ENCODE results near the gene BLOC1S1. TPM values are rescaled to one million over a fixed set of nuclear protein-coding genes. Genes with fewer than 3 reads are reported as not detected.

BLOC1S1 gene
- 103 TPM for polyA plus RNA-seq (ENCODE audit: insufficient read length)

DNA sequence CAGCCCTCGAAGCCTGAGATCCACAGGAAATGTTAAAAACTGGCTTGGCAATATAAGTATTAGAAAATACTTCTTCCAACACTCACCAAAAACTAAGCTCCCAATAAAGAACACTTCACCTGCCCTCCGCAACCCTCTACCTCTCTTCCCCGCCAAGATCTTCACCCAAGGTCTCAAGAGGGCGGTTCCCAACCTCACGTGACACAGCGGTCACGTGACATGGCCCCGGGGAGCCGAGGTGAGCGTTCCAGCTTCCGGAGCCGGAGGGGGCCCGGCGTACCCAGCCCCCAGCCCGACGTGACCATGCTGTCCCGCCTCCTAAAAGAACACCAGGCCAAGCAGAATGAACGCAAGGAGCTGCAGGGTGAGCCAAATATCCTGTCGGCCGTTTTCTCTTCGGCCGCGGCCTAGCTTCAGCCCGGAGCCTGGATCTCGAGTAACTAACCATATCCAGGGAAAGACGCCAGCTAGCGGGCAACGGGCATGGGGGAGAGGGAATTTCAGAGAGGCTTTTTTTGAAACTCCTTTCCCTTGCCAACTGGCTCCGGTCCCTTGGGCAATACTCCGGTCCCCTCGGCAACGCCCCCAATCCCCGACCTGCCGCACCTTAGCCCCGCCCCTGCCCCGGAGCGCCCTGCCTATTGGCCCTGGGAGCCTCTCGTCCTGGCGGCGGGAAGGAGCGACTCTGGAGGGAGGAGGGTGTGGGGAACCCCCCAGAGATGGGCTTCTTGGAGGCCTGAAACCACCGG lies at the start of gene BLOC1S1:
Gene BLOC1S1 (plus strand): TSS at position 214 of the 749 bp plus-strand sequence. CDS start 6 bp downstream, at position 220.
- DNase-seq (ENCODE audit: low read depth): peak; percentile 83

DNA sequence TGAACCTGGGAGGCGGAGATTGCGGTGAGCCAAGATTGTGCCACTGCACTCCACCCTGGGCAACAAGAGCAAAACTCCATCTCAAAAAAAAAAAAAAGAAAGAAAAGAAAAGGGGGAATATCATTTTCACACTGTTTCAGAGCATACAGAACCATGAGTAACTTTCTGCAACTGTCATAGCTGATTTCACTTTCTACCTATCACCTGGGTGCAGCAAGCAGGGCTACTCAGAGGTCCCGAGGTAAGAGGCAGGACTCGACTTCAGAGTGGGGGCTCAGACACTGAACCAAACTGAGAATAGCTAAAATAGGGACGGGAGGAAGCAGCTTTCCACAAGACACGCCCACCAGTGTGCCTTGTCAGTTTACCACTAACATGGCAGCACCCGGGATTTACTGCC lies 49.3 kb upstream of the BLOC1S1 start:
- DNase-seq (ENCODE audit: low read depth): no peak

DNA sequence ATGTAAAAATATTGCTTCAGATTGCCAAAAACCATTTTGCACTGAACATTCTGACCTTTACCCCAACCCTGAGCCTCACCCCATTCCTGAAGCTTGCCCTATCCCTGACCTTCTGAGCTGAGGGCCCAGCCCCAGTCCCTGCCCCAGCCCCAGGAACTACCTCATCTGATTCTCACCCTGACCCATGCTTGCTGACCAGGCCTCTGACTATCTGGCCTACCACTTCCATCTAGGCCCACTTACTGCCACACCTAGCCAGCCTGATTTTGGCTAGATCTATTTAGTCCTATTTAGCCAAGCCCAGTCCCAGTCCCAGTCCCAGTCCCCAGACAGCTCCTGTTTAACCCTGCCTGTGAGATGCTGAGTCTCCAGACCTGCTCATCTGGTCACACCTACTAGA lies 45.6 kb upstream of the BLOC1S1 start:
- DNase-seq (ENCODE audit: low read depth): no peak

DNA sequence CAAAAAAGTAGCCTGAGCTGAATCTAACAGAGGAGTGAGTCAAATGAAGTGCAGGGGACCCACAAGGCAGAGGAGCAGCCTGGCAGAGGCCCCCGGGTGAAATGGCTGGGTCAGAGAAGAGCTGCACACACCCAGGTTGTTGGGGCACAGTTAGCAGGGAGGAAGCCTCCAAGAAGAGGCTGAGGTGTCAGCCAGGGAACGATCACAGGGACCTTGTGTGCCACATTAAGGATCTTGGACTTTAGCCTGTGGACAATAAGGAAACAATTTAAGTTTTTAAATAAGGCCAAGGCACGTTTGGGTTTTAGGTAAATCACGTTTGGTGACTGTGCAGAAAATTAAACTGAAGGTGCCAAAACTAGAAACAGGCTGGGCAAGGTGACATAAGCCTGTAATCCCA lies 44.1 kb upstream of the BLOC1S1 start:
- no peak for DNase-seq (ENCODE audit: low read depth)

DNA sequence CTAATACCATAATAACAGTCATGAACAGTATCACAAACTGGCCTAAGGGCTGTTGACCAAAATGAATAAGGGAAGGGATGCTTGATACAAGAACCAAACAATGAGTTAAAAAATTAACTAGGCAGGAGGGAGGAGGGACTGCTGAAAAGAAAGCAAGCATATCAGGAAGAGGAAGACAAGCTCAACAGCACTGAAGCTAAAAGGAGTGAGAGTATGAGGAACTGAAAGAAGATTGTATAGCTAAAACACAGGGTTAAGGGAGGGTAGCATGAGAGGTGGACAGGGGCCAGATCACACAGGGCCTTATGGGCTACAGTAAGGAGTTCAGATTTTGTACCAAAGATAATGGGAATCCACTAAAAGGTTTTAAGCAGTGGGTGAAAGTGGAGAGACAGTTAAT lies 42.2 kb upstream of the BLOC1S1 start:
- DNase-seq (ENCODE audit: low read depth): no peak

DNA sequence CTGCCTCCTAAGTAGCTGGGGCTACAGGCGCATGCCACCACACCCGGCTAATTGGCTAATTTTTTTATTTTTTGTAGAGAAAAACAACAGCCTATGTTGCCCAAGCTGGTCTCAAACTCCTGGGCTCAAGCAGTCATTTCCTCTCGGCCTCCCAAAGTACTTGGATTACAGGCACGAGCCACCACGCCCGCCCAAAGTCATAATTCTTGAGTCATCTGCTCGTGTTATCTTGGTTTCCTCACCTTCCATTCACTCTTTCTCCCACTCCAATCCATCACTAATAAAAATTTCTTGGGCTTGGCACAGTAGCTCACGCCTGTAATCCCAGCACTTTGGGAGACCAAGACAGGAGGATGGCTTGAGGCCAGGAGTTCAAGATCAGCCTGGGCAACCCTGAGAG lies 40.2 kb upstream of the BLOC1S1 start:
- DNase-seq (ENCODE audit: low read depth): no peak

DNA sequence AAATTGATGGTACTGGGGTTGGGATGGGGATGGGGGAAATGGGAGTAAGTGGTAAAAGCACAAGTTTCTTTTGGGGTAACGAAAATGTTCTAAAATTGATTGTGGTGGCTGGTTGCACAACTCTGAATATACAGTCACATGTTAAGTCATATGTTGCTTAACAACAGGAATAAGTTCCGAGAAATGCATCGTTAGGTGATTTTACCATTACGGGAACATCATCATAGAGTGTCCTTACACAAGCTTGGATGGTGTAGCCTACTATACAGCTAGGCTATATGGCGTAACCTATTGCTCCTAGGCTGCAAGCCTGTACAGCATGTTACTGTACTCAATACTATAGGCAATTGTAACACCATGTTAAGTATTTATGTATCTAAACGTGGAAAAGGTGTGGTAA lies 39.1 kb upstream of the BLOC1S1 start:
- DNase-seq (ENCODE audit: low read depth): no peak

DNA sequence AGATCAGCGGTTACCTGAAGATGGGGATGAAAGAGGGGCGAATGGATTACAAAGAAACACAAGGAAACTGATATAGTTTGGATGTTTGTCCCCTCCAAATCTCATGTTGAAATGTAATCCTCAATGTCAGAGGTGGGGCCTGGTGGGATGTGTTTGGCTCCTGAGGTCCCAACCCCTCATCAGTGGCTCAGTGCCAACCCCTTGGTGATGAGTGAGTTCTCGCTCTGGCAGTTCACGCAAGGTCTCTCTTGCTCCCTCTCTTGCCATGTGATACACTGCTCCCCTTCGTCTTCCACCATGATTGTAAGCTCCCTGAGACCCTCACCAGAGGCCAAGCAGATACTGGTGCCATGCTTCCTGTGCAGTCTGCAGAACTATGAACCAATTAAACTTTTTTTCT lies 36.2 kb upstream of the BLOC1S1 start:
- DNase-seq (ENCODE audit: low read depth): no peak

DNA sequence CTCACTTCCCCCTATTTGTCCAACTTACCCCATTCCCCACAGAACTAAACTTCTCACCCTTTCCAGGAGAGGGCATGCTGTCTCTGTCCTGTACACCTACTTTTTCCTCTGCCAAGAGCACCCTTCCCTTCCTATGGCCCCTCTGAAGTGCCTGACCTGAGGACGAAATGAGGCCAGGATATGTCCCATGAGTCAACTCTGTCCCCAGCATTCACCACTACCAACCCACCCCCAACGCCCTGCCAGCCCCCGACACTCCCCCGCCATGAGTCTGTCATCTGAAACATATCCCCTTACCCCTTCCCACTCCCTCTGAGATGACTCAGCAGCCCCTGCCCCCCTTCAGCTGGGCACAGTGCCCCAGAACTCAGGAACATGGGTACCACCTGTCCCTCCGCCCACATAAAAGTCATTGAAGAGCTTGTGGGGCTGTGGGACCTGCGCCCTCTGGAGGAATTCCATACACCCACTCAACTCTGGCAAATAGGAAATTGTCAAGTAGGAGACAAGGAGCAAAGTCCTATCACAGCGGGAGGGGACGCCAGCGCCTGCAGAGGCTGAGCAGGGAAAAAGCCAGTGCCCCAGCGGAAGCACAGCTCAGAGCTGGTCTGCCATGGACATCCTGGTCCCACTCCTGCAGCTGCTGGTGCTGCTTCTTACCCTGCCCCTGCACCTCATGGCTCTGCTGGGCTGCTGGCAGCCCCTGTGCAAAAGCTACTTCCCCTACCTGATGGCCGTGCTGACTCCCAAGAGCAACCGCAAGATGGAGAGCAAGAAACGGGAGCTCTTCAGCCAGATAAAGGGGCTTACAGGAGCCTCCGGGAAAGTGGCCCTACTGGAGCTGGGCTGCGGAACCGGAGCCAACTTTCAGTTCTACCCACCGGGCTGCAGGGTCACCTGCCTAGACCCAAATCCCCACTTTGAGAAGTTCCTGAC lies 34.4 kb upstream of the BLOC1S1 start:
- no peak for DNase-seq (ENCODE audit: low read depth)

DNA sequence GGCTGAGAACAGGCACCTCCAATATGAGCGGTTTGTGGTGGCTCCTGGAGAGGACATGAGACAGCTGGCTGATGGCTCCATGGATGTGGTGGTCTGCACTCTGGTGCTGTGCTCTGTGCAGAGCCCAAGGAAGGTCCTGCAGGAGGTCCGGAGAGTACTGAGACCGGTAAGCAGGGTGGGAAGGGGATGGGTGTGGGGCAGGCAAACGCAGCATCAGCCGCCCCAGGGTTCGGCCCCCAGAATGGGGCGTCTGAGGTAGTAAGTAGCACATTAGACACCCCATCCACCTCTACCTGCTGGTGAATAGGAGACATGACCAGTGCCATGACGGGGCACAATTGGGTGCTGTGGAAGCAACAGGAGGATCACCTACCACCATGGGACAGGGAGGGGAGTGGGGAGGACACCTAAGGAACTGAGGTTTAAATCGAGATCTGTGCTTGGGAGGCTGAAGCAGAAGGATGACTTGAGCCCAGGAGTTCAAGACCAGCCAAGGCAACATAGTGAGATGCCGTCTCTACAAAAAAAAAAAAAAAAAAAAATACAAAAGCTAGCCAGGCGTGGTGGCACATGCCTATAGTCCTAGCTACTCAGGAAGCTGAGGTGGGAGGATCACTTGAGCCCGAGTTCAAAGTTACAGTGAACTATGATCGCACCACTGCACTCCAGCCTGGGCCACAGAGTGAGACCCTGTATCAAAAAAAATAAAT lies 33.6 kb upstream of the BLOC1S1 start:
- no peak for DNase-seq (ENCODE audit: low read depth)

DNA sequence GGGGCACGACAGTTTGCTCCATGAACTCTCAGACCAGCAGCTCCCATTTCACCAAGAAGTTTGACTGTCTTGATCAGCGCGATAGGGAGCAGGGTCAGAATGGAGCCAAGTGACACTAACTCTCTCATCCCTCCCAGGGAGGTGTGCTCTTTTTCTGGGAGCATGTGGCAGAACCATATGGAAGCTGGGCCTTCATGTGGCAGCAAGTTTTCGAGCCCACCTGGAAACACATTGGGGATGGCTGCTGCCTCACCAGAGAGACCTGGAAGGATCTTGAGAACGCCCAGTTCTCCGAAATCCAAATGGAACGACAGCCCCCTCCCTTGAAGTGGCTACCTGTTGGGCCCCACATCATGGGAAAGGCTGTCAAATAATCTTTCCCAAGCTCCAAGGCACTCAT lies 32.2 kb upstream of the BLOC1S1 start:
- no peak for DNase-seq (ENCODE audit: low read depth)

DNA sequence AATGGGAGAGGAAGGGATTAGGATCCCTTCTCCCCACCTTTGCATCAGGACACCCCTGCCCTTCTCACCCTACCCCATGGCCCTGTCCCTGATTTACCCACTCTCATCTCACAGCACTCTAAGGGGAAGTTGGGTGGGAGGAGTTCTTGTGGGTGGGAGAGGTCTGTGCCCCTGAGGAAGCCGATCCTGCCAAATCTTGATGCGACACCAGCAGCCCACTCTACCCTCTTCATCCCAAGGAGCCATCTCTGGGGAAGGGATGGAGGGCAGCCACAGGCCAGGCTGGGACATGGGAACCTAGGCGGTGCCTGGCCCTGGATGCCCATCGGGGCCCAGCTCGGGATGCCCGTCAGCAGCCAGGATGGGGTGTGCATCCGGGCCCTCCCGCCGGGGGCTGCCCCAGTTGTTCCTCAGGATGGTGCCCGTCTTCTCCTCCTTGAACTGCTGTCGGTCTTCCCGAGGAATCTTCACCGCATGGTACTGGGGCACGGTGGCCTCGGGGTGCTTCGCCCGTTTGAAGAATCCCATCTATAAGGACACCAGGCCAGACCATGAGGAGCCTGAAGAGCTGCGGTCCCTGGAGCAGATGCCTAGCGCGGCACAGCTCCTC lies 31.0 kb upstream of the BLOC1S1 start:
- no peak for DNase-seq (ENCODE audit: low read depth)

DNA sequence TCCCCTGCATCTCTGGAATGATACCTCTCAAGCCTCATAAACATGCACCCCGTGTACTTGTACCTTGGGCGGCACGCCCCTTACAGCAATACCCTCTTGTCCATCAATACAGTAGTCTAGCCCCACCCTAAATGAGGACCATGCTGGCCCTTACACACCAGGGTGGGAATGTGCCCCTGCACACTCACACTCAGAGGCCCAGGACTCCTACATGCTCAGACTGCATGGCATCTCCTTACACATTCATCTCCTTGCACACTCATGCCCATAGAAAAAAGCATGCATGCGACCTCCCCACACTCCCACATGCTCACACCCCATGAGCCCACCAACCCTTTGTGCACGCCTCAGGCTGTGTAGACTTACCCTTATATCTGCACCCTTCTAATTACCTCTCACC lies 30.2 kb upstream of the BLOC1S1 start:
- no peak for DNase-seq (ENCODE audit: low read depth)

DNA sequence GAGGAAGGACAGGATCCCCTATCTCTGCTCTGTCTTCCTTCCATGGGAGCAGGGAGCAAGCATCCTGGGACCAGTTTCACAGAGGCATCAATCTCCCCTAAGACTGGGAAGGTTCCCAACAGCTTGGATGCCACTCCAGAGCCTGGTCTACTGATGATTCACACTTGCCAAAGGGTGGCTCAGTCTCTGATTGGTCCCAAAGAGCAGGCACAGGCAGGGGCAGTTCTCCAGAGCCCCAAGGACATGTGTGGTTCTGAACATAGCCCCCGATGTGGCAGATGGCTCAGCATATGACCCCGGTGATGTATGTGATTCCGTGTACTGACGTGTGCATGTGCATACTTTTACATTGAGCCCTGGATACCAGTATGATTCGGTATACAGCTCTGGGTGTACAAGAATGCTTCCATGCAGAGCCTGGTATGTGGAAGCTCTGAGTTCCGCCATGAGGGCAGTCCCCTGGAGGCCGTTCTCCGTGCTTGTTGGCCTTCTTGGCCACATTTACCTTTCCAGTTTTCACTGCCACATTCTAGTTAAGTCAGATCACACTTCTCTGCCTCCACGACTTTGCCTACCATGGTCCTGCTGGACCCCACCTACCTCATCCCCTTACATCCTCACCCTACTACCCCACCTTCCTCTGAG lies 29.4 kb upstream of the BLOC1S1 start:
- no peak for DNase-seq (ENCODE audit: low read depth)

DNA sequence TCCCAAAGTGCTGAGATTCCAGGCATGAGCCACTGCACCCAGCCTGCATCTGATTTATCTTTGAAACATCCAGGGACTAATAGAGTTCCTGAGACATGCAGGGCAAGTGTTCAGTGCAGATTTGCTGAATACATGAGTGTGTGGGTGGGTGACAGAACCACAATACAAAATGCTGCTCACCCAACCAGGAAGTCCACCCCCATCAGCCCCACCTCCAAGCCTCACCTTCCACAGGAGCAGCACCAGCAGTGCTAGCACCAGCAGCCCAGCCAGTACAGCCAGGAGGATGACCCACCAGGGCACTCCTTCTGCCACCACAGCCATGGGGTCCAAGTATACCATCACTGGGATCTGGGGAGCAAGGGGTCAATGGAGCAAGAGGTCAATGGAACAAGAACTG lies 28.1 kb upstream of the BLOC1S1 start:
- no peak for DNase-seq (ENCODE audit: low read depth)

DNA sequence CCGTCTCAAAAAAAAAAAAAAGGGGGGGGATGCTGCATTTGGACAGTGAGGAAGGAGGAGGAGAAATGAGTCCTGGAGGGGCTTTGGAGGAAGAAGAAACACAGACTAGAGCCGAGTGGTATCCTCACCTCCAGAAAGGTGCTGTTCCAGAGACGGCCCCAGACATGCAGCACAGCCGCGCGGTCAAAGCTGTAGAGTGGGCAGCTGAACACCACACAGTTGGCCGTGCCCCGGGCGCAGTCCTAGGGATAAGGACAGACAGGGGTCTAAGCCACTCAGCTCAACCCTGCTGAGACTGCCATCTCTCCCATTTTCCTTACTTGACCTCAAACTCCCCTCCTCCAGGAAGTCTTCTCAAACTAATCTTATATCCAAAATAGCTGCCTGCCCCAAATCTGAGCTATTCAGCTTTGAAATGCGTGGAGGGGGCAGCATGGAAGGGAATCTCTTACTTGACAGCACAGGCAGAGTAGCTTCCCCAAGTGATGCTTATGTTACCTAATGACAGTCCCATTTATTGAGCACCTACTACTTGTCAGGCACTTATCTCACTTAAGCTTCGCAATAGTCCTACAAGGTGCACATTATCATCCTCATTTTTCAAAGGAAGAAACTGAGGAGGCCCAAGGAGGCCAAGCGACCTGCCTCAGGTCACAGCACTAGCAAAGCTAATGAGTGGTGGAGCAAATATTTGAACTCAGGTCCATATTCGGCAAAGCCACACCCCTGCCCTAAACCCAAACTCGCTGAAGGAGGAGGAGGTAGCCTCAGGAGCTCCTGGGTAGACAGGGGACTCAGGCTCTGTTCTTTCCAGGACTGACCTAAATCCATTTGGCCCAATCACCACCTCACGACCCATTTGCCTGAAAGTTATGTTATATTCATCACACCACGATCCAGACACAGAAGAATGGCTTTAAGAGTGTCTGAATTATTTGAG lies 26.9 kb upstream of the BLOC1S1 start:
- DNase-seq (ENCODE audit: low read depth): no peak

DNA sequence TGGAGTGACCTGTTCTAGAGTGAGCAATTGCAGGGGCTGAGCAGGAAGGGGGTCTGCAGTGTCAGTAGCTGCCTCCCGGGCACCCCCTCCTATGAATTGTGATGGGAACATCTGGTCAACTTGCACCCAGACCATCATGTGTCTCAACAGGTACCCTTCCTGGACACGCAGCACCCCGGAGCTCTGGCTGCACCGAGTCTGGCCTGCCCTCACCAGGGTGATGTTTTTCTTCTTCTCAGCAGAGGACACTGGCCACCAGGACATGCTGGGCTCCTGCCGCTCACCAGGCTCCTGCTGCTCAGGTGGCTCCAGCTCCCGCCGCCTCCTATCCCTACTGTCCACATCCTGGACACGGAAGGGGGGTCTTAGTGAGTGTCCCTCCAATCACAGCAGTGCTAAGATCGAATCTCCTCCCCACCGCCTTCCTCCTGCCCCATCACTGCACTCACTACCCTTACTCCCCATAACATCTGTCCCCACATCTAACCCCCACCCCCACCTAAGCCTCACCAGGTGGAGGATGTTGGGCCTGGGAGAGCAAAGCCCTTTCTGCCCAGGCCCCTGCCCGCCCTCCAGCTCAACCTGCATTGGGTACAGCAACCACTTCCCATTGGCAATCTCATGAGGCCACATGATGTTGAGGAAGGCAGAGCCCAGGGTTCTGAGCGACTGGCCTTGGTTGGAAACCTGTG lies 23.1 kb upstream of the BLOC1S1 start:
- no peak for DNase-seq (ENCODE audit: low read depth)

DNA sequence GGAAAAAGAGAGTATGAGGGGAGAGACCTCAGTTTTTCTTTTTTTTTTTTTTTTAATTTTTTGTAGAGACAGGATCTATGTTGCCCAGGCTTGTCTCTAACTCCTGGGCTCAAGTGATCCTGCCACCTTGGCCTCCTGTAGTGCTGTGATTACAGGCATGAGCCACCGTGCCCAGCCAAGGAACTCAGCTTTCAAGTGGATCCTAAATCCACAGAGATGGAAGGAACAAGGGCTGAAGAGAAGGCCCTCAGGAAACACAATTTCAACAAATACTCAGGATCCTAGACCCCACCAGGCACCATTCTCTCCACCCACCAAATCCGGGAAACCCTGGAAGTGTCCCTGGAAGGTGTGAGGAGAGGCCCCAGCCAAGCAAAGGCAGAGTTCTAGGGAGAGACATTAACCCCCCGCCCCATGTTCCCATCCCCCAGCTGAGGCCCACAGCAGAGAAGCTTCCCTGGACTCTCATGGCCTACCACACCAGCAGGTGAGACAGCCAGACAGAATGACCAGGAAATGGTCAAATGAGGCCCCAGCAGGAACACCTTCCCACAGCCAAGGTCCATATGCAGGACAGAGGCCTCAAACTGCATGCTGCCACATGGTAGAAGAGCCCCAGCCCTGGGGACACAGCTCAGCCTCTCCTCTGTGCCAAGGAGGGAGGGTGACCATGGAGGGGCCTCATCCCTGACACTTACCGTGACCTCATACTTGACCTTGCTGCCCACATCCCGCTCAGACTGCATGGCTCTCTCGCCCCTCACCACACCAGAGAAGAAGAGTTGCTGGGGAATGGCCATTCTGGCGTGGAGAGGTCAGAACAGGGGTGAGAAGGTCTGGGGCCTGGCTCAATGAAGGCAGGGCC lies 22.3 kb upstream of the BLOC1S1 start:
- no peak for DNase-seq (ENCODE audit: low read depth)

DNA sequence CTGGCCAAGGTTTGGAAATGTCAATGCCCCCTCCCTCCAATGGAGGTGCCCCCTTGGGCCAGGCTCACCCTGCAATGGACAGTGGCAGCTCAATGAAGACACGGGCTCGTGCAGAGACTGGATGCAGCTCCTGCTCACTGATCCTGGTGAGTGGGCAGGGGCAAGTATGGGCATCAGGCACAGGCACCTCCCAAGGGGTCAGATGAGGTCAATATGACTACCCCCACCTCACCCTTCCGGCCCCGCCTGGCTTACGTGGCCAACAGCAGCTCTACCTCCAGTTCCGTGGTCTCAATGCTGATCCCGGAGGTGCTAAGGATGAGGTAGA lies 21.7 kb upstream of the BLOC1S1 start:
- no peak for DNase-seq (ENCODE audit: low read depth)

Data from forelimb muscle (tissue), 1 donor.